ENCODE data around the gene BBOX1.
"Not testable (repeated sequence)": the region's sequence is repeated elsewhere in the genome, so short reads cannot be mapped to it uniquely, and the experiment has no call there.

Gene BBOX1

GRCh38 chr11:27122001-27122400 lies 81.4 kb downstream of the BBOX1 start:
- TF ChIP-seq CTCF (IDR thresholded peaks at IDR 0.05; ENCODE audit: borderline replicate concordance, insufficient read depth, low read depth, low read length): no peak
- no peak overlapping the region for H3K4me3 ChIP-seq (ENCODE audit: low read depth, low read length)

- no peak for TF ChIP-seq CTCF (IDR thresholded peaks at IDR 0.05; ENCODE audit: borderline replicate concordance, insufficient read depth, low read depth, low read length)
Observed at GRCh38 chr11:27124514-27125264, 84.1 kb downstream of the BBOX1 start.

GRCh38 chr11:27129686-27130085 lies 89.1 kb downstream of the BBOX1 start:
- no peak for TF ChIP-seq CTCF (IDR thresholded peaks at IDR 0.05; ENCODE audit: borderline replicate concordance, insufficient read depth, low read depth, low read length)
- H3K4me3 ChIP-seq (ENCODE audit: low read depth, low read length): no peak overlapping the region

More at GRCh38 chr11:27124514-27125264, 84.1 kb downstream of the BBOX1 start:
- no peak overlapping the region for H3K4me3 ChIP-seq (ENCODE audit: low read depth, low read length)

GRCh38 chr11:27130806-27131205 lies 90.2 kb downstream of the BBOX1 start:
- no peak overlapping the region for H3K4me3 ChIP-seq (ENCODE audit: low read depth, low read length)
- TF ChIP-seq CTCF (IDR thresholded peaks at IDR 0.05; ENCODE audit: borderline replicate concordance, insufficient read depth, low read depth, low read length): no peak

GRCh38 chr11:27135924-27136329 lies 95.3 kb downstream of the BBOX1 start:
- not testable (repeated sequence) for H3K4me3 ChIP-seq (ENCODE audit: low read depth, low read length)

GRCh38 chr11:27138716-27139115 lies 98.1 kb downstream of the BBOX1 start:
- no peak overlapping the region for H3K4me3 ChIP-seq (ENCODE audit: low read depth, low read length)
- no peak for TF ChIP-seq CTCF (IDR thresholded peaks at IDR 0.05; ENCODE audit: borderline replicate concordance, insufficient read depth, low read depth, low read length)

- H3K4me3 ChIP-seq (ENCODE audit: low read depth, low read length): no peak overlapping the region
- TF ChIP-seq CTCF (IDR thresholded peaks at IDR 0.05; ENCODE audit: borderline replicate concordance, insufficient read depth, low read depth, low read length): no peak
Observed at GRCh38 chr11:27139742-27140367, 99.2 kb downstream of the BBOX1 start.

Data from GM12875 (cell line).